Measurements from ENCODE around the gene RNF13. TPM values are rescaled to one million over a fixed set of nuclear protein-coding genes. Genes with fewer than 3 reads are reported as not detected.

RNF13 gene
- total and polyA plus RNA-seq, 4 experiments from 2014 or later, result 63.3 to 136 (median 98.7) TPM

- no peaks in the 10 kb centered on the region for H3K36me3 ChIP-seq (ENCODE audit: insufficient read depth, low read length)
- no peak overlapping the region for H3K27ac ChIP-seq (ENCODE audit: low read depth, low read length)
- no peaks in the 10 kb centered on the region for H3K9me3 ChIP-seq (ENCODE audit: control insufficient read depth in 1 of 2, low read length in 2 of 2)
- intact Hi-C loops (cut with micrococcal nuclease), result no loop called here
- no peaks in the 10 kb centered on the region for H3K27me3 ChIP-seq (ENCODE audit: insufficient read depth, low read length)
- Mint-ChIP-seq H3K9me3 (peaks cover 0 to 2% (median 0%) of the 10 kb centered on the region in 8 donors), H3K27me3 (no peaks in the 10 kb centered on the region), H3K27ac (no peak overlapping the region), H3K36me3 (peaks cover 35 to 57% of the 10 kb centered on the region in 2 donors), H3K4me3 (no peak overlapping the region), H3K4me1 (peaks cover 0 to 3% (median 1%) of the 10 kb centered on the region in 4 donors)
- H3K4me3 ChIP-seq (ENCODE audit: low read length in 2 of 2), result no peak overlapping the region
- DNase-seq, result no peak
- CTCF ChIA-PET (ENCODE audit: partially characterized antibody), result no interaction called here
- no peaks in the 10 kb centered on the region for H3K4me1 ChIP-seq (ENCODE audit: insufficient read depth, low read length)
- POLR2A ChIA-PET (ENCODE audit: partially characterized antibody), result no interaction called here
Observed at GRCh38 chr3:149917124-149917667, 104.2 kb downstream of the RNF13 start.

DNA sequence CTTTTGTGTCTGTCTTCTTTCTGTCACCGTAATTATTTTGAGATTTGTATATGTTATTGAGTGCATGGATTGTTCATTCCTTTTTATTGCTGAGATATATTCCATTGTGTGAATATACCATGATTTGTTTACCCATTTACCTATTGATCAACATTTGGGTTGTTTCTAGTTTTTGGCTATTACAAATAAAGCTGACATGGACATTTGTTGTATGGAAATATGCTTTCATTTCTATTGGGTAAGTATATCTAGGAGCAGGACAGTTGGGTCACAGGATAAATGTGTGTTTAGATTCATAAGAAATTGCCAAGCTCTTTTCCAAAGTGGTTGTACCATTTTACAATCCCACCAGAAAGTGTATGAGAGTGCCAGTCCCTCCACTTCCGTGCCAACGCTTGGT, 106.5 kb downstream of the RNF13 start:
- peaks cover 27 to 50% of the 10 kb centered on the region in 2 donors for H3K36me3 Mint-ChIP-seq
- CTCF ChIA-PET (ENCODE audit: partially characterized antibody), result no interaction called here
- H3K4me1 Mint-ChIP-seq, result peaks cover 0 to 3% (median 1%) of the 10 kb centered on the region in 4 donors

DNA sequence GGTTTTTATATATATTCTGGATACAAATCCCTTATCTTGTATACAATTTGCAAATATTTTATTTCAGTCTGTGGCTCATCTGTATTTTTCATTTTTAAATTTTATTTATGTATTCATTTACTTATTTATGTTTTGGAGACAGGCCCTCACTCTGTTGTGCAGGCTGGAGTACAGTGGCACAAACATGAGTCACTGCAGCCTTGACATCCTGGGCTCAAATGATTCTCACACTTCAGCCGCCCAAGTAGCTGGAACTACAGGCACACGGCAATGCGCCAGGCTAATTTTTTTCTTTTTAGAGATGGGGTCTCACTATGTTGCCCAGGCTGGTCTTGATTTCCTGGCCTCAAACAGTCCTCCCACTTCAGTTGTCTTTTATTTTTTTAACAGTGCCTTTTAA, 107.1 kb downstream of the RNF13 start:
- no peaks in the 10 kb centered on the region for H3K4me1 ChIP-seq (ENCODE audit: insufficient read depth, low read length)
- no peaks in the 10 kb centered on the region for H3K27me3 Mint-ChIP-seq
- intact Hi-C loops (cut with micrococcal nuclease), result no loop called here
- no peak overlapping the region for H3K27ac ChIP-seq (ENCODE audit: low read depth, low read length)
- ChIA-PET POLR2A (ENCODE audit: partially characterized antibody) (no interaction called here), CTCF (ENCODE audit: partially characterized antibody) (no interaction called here)
- H3K27ac Mint-ChIP-seq, result no peak overlapping the region
- peaks cover 0 to 3% (median 1%) of the 10 kb centered on the region in 4 donors for H3K4me1 Mint-ChIP-seq
- DNase-seq, result no peak
- H3K27me3 ChIP-seq (ENCODE audit: insufficient read depth, low read length), result no peaks in the 10 kb centered on the region
- no peaks in the 10 kb centered on the region for H3K9me3 ChIP-seq (ENCODE audit: control insufficient read depth in 1 of 2, low read length in 2 of 2)
- no peak overlapping the region for H3K4me3 Mint-ChIP-seq
- peaks cover 27 to 47% of the 10 kb centered on the region in 2 donors for H3K36me3 Mint-ChIP-seq
- H3K9me3 Mint-ChIP-seq, result peaks cover 0 to 2% (median 0%) of the 10 kb centered on the region in 8 donors
- H3K4me3 ChIP-seq (ENCODE audit: low read length in 2 of 2), result no peak overlapping the region
- H3K36me3 ChIP-seq (ENCODE audit: insufficient read depth, low read length), result no peaks in the 10 kb centered on the region

More for the DNA sequence above, 106.5 kb downstream of the RNF13 start:
- H3K27ac ChIP-seq (ENCODE audit: low read depth, low read length), result no peak overlapping the region
- H3K9me3 Mint-ChIP-seq, result peaks cover 0 to 2% (median 0%) of the 10 kb centered on the region in 8 donors
- no peak overlapping the region for H3K4me3 ChIP-seq (ENCODE audit: low read length in 2 of 2)
- no peaks in the 10 kb centered on the region for H3K27me3 Mint-ChIP-seq
- H3K27me3 ChIP-seq (ENCODE audit: insufficient read depth, low read length), result no peaks in the 10 kb centered on the region
- no peak for DNase-seq
- H3K9me3 ChIP-seq (ENCODE audit: control insufficient read depth in 1 of 2, low read length in 2 of 2), result no peaks in the 10 kb centered on the region
- no peaks in the 10 kb centered on the region for H3K36me3 ChIP-seq (ENCODE audit: insufficient read depth, low read length)
- POLR2A ChIA-PET (ENCODE audit: partially characterized antibody), result no interaction called here
- no peak overlapping the region for H3K4me3 Mint-ChIP-seq
- H3K27ac Mint-ChIP-seq, result no peak overlapping the region
- intact Hi-C loops (cut with micrococcal nuclease), result no loop called here
- H3K4me1 ChIP-seq (ENCODE audit: insufficient read depth, low read length), result no peaks in the 10 kb centered on the region

GRCh38 chr3:149933008-149933407, 120.0 kb downstream of the RNF13 start:
- H3K4me3 ChIP-seq (ENCODE audit: low read length in 2 of 2), result no peak overlapping the region
- ChIA-PET POLR2A (ENCODE audit: partially characterized antibody) (no interaction called here), CTCF (ENCODE audit: partially characterized antibody) (interaction anchor here (1.0 to 1.4 kb wide), 2 partner anchors 251 to 287 kb away, joined by 5 read pairs; no protein-coding TSS in a partner anchor)
- Mint-ChIP-seq H3K9me3 (no peaks in the 10 kb centered on the region), H3K4me3 (no peak overlapping the region), H3K36me3 (peaks cover 26 to 40% of the 10 kb centered on the region in 2 donors), H3K27ac (no peak overlapping the region), H3K4me1 (peaks cover 5 to 21% (median 15%) of the 10 kb centered on the region in 4 donors), H3K27me3 (no peaks in the 10 kb centered on the region)
- no peaks in the 10 kb centered on the region for H3K9me3 ChIP-seq (ENCODE audit: control insufficient read depth in 1 of 2, low read length in 2 of 2)
- H3K27me3 ChIP-seq (ENCODE audit: insufficient read depth, low read length), result no peaks in the 10 kb centered on the region
- no peaks in the 10 kb centered on the region for H3K36me3 ChIP-seq (ENCODE audit: insufficient read depth, low read length)
- peaks cover 4% of the 10 kb centered on the region for H3K4me1 ChIP-seq (ENCODE audit: insufficient read depth, low read length)
- DNase-seq, result no peak
- H3K27ac ChIP-seq (ENCODE audit: low read depth, low read length), result no peak overlapping the region
- intact Hi-C loops (cut with micrococcal nuclease), result no loop called here

- intact Hi-C loops (cut with micrococcal nuclease), result no loop called here
- Mint-ChIP-seq H3K4me1 (peaks cover 5 to 21% (median 15%) of the 10 kb centered on the region in 4 donors), H3K27ac (peak overlapping the region in 3 of 7 donors; percentile 0 to 71 (median 31)), H3K4me3 (no peak overlapping the region), H3K9me3 (no peaks in the 10 kb centered on the region), H3K27me3 (no peaks in the 10 kb centered on the region), H3K36me3 (peaks cover 22 to 35% of the 10 kb centered on the region in 2 donors)
- ChIA-PET CTCF (ENCODE audit: partially characterized antibody) (interaction anchor here (1.0 to 1.4 kb wide), 2 partner anchors 250 to 286 kb away, joined by 5 read pairs; no protein-coding TSS in a partner anchor), POLR2A (ENCODE audit: partially characterized antibody) (no interaction called here)
- peaks cover 4% of the 10 kb centered on the region for H3K4me1 ChIP-seq (ENCODE audit: insufficient read depth, low read length)
- no peaks in the 10 kb centered on the region for H3K9me3 ChIP-seq (ENCODE audit: control insufficient read depth in 1 of 2, low read length in 2 of 2)
- DNase-seq, result no peak
- no peaks in the 10 kb centered on the region for H3K27me3 ChIP-seq (ENCODE audit: insufficient read depth, low read length)
- H3K4me3 ChIP-seq (ENCODE audit: low read length in 2 of 2), result no peak overlapping the region
- no peaks in the 10 kb centered on the region for H3K36me3 ChIP-seq (ENCODE audit: insufficient read depth, low read length)
- no peak overlapping the region for H3K27ac ChIP-seq (ENCODE audit: low read depth, low read length)
Observed at GRCh38 chr3:149933858-149934257, 120.8 kb downstream of the RNF13 start.

DNA sequence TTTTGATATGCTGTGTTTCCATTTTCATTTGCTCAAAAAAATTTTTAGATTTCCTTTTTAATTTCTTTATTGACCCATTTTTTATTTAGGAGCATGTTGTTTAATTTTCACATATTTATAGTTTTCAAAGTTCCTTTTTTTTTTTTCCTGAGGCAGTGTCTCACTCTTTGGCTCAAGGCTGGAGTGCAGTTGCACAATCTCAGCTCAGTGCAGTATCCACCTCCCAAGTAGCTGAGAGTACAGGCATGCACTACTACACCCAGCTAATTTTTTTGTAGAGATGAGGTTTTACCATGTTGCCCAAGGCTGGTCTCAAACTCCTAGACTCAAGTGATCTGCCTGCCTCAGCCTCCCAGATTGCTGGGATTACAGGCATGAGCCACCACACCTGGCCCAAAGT, 121.5 kb downstream of the RNF13 start:
- Histone ChIP-seq H3K27ac (ENCODE audit: low read depth, low read length) (no peak overlapping the region), H3K4me3 (ENCODE audit: low read length in 2 of 2) (no peak overlapping the region), H3K27me3 (ENCODE audit: insufficient read depth, low read length) (no peaks in the 10 kb centered on the region), H3K36me3 (ENCODE audit: insufficient read depth, low read length) (no peaks in the 10 kb centered on the region), H3K9me3 (ENCODE audit: control insufficient read depth in 1 of 2, low read length in 2 of 2) (no peaks in the 10 kb centered on the region), H3K4me1 (ENCODE audit: insufficient read depth, low read length) (peaks cover 4% of the 10 kb centered on the region)
- ChIA-PET POLR2A (ENCODE audit: partially characterized antibody) (no interaction called here), CTCF (ENCODE audit: partially characterized antibody) (interaction anchor here (3.2 to 3.8 kb wide), 3 partner anchors 10 to 286 kb away, joined by 16 to 24 read pairs (median 17); no protein-coding TSS in a partner anchor)
- peaks cover 11 to 23% (median 17%) of the 10 kb centered on the region in 4 donors for H3K4me1 Mint-ChIP-seq
- H3K27ac Mint-ChIP-seq, result no peak overlapping the region
- H3K27me3 Mint-ChIP-seq, result no peaks in the 10 kb centered on the region
- H3K36me3 Mint-ChIP-seq, result peaks cover 21 to 34% of the 10 kb centered on the region in 2 donors
- no peaks in the 10 kb centered on the region for H3K9me3 Mint-ChIP-seq
- H3K4me3 Mint-ChIP-seq, result no peak overlapping the region
- intact Hi-C loops (cut with micrococcal nuclease), result no loop called here
- DNase-seq, result no peak

DNA sequence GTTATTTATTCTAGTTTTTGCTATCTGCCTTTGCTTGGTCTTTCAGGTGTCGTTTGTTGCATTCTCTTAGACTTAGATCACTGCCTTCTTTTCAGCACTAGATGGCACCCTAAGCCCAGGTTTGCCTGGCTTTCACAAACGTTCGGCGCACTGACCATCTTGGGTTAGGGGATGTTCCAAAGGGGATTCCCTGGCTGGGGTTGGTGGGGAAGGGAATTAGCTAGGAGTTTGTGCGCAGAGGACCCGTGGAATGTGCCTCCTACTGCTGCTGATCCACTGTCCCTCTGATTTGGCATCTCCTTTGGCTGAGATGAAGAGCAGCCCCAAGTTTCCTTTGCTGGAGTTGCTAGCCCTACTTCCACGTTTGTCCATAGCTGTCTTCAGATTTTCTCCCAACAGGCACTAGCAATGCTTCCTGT, 123.8 kb downstream of the RNF13 start:
- peak; percentile 31 to 46 (median 39) for DNase-seq
- peaks cover 4% of the 10 kb centered on the region for H3K4me1 ChIP-seq (ENCODE audit: insufficient read depth, low read length)
- Mint-ChIP-seq H3K27me3 (no peaks in the 10 kb centered on the region), H3K4me1 (peaks cover 11 to 22% (median 20%) of the 10 kb centered on the region in 4 donors), H3K9me3 (peaks cover 0 to 2% (median 0%) of the 10 kb centered on the region in 8 donors), H3K4me3 (peak overlapping the region in 2 of 8 donors; percentile 23 to 47), H3K36me3 (peaks cover 15 to 21% of the 10 kb centered on the region in 2 donors), H3K27ac (peak overlapping the region in 1 of 7 donors; percentile 83)
- ChIA-PET POLR2A (ENCODE audit: partially characterized antibody) (no interaction called here), CTCF (ENCODE audit: partially characterized antibody) (interaction anchor here (0.9 to 3.8 kb wide), 17 partner anchors 9 to 557 kb away, joined by 3 to 24 read pairs (median 5); partner anchors contain the start of gene PFN2)
- intact Hi-C loops (cut with micrococcal nuclease), result loop anchor here (1.0 kb wide), 2 partner anchors 247 to 284 kb away; no protein-coding TSS in a partner anchor
- no peaks in the 10 kb centered on the region for H3K36me3 ChIP-seq (ENCODE audit: insufficient read depth, low read length)
- no peak overlapping the region for H3K4me3 ChIP-seq (ENCODE audit: low read length in 2 of 2)
- no peak overlapping the region for H3K27ac ChIP-seq (ENCODE audit: low read depth, low read length)
- no peaks in the 10 kb centered on the region for H3K9me3 ChIP-seq (ENCODE audit: control insufficient read depth in 1 of 2, low read length in 2 of 2)
- H3K27me3 ChIP-seq (ENCODE audit: insufficient read depth, low read length), result no peaks in the 10 kb centered on the region

Measured in CD4-positive, alpha-beta memory T cell (primary cell).